SK-N-SH (cell line): ENCODE data around the gene GNG4.

Experiments used
- CTCF ChIP-seq: fragments of 200-600 bp; sonication (generic); IDR thresholded peaks from 2 replicates; pipeline ENCODE4 v1.6.1; 2017; ENCODE audit warnings: antibody characterized with exemption, mild to moderate bottlenecking, moderate library complexity
- GATA2 ChIP-seq: sonication (generic); formaldehyde crosslinking; IDR thresholded peaks from 2 replicates; pipeline ENCODE4 v1.5.0; 2020; ENCODE audit warnings: mild to moderate bottlenecking, missing genetic modification reagents
- POLR2AphosphoS5 ChIP-seq: IDR thresholded peaks from 2 replicates; pipeline ENCODE4 v1.6.1; 2012; ENCODE audit warnings: low read depth, low read length
- RFX5 ChIP-seq: IDR thresholded peaks from 2 replicates; pipeline ENCODE4 v1.6.1; 2012; ENCODE audit warnings: mild to moderate bottlenecking, improper control_type of control experiment, low read length
- SIN3A ChIP-seq: IDR thresholded peaks from 2 replicates; pipeline ENCODE4 v1.6.1; 2012; ENCODE audit warnings: low read depth, mild to moderate bottlenecking, low read length, moderate library complexity, borderline replicate concordance
- TCF12 ChIP-seq: IDR thresholded peaks from 2 replicates; pipeline ENCODE4 v1.4.0; 2012

DNA sequence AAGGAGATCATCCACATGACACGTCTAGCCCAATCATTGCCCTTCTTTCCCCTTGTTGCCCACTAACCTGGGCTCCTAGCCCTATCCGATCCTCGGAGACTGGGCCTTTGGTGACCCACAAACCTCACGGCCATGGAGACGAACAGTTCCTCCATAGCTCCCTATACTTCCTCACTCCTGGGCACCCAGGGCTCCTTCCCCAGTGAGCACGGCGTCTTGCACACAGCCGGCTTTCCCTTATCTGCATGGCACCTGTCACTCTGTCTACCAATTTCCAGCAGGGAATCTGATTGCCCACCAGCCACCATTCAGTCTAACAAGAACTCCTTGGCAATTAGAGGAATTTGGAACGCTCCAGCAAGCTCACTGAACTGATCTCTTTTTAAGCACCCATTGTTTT, 3.1 kb downstream of the GNG4 start:
- TF ChIP-seq CTCF, result no peak
- TF ChIP-seq RFX5, result no peak
- no peak for TF ChIP-seq TCF12
- peak; percentile 22; the same call in 1 of the 2 replicates for TF ChIP-seq GATA2 (CRISPR knock-in tag)
- no peak for TF ChIP-seq POLR2AphosphoS5
- TF ChIP-seq SIN3A, result no peak
